C4-2B (cell line): ENCODE data around the gene ENKD1.

Experiments used
- H3K27ac ChIP-seq: fragments of 450-650 bp; 2 replicates; pipeline ENCODE4 v1.5.1; 2017
- CTCF ChIP-seq: fragments of 450-650 bp; conservative IDR thresholded peaks from 2 replicates; pipeline ENCODE4 v1.5.1; 2017; ENCODE audit warnings: mild to moderate bottlenecking
- ZFX ChIP-seq: fragments of 450-650 bp; IDR thresholded peaks from 2 replicates; pipeline ENCODE4 v1.6.1; 2017

The ENKD1 gene

GRCh38 chr16:67678354-67679023 lies 11.9 kb upstream of the ENKD1 start:
- TF ChIP-seq ZFX, result no peak
- no peak for TF ChIP-seq CTCF

GRCh38 chr16:67677712-67678111 lies 11.2 kb upstream of the ENKD1 start:
- no peak for TF ChIP-seq CTCF
- no peak for TF ChIP-seq ZFX
- H3K27ac ChIP-seq, result peak overlapping the region; percentile 86

More at GRCh38 chr16:67678354-67679023, 11.9 kb upstream of the ENKD1 start:
- H3K27ac ChIP-seq, result peak overlapping the region; percentile 86

- no peak for TF ChIP-seq CTCF
- TF ChIP-seq ZFX, result no peak
- peak overlapping the region; percentile 86 for H3K27ac ChIP-seq
Observed at GRCh38 chr16:67676939-67677338, 10.4 kb upstream of the ENKD1 start.

- TF ChIP-seq CTCF, result no peak
- TF ChIP-seq ZFX, result no peak
- H3K27ac ChIP-seq, result peak overlapping the region; percentile 86
Observed at GRCh38 chr16:67676516-67676915, 10.0 kb upstream of the ENKD1 start.

- TF ChIP-seq ZFX (no peak), CTCF (no peak)
- peak overlapping the region; percentile 86 for H3K27ac ChIP-seq
Observed at GRCh38 chr16:67675999-67676398, 9.4 kb upstream of the ENKD1 start.

- TF ChIP-seq ZFX, result no peak
- TF ChIP-seq CTCF, result no peak
- H3K27ac ChIP-seq, result peak overlapping the region; percentile 86
Observed at GRCh38 chr16:67675579-67675935, 9.0 kb upstream of the ENKD1 start.

- TF ChIP-seq CTCF (no peak), ZFX (no peak)
- peak overlapping the region; percentile 86 for H3K27ac ChIP-seq
Observed at GRCh38 chr16:67674851-67675578, 8.5 kb upstream of the ENKD1 start.
